Measurements from ENCODE around the gene MOB3B.

DNA sequence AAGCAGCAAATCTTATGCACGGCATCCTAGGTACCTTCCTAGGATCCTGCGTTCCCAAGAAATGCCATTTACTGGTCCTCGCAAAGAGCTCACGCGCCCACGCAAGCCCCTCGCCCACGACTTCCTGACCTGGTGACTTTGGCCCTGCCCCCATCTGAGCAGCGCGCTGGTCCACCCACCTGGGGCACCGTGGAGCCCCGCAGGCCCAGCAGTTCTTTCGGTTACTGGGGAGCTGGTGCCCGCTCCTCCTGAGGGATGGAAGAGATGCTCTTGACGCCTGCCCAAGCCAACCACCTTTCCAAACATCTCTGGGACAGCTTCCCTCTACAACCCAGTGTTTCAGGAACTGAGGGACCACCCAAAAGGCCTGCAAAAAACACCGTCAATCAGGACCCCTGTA, 249.4 kb downstream of the MOB3B start:
- TF ChIP-seq CTCF (IDR thresholded peaks at IDR 0.05), result no peak
- TF ChIP-seq POLR2A (IDR thresholded peaks at IDR 0.05), result no peak
